ENCODE measurements around the gene ACD.
A peak's percentile ranks its signal among the peaks of the same experiment; 100 is the strongest.

The ACD gene

DNA sequence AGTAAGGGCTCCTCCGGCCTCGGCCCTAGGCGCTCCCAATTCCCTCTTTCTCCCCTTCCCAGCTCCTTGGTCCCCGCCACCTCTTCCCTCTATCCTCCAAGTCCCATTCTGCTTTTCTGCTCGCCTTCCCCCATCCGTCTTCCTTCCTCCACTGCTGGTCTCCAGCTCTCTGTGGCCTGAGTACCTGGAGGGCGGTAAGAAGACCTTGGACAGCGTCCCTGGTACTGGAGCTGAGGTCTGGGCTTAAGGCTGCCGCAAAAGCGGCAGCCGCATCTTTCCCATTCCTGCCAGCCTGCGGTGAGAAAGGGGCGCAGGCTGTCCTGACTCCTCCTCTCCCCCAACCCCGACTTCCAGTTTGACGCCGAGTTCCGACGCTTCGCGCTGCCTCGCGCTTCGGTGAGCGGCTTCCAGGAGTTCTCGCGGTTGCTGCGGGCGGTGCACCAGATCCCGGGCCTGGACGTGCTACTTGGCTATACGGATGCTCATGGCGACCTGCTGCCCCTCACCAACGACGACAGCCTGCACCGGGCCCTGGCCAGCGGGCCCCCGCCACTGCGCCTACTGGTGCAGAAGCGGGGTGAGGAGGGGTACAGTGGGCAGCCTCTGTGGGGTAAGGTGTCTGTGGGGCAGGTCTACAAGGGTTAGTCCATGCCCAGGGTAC, 1.2 kb upstream of the ACD start:
- DNase-seq, result peak; percentile 52

DNA sequence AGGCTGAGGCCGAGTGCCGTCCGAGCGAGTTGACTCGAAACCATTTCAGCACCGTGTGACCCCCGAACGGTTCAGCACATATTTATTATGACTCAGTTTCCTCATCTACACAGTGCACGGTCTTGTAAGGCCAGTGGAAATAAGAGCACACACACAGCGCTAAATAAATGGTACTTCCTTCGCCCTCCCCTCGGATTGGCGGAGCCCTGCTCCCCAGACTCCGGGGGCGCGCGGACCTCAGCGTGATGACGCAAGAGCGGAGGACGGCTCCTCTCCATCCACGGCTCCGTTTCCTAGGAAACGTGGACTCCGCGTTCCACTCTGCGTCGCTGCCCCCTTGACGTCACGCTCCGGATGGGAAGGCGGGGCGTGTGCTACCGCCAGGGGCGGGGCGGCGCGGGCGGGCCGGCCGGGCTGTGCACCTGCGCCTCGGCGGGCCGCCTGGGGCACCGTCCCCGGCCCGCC, 536 bp upstream of the ACD start, which contains the start of gene PARD6A:
PARD6A (plus strand) TSS at position 397 of the 465 bp plus-strand sequence. CDS start 79 bp downstream, outside the sequence.
- DNase-seq, result peak; percentile 81

DNA sequence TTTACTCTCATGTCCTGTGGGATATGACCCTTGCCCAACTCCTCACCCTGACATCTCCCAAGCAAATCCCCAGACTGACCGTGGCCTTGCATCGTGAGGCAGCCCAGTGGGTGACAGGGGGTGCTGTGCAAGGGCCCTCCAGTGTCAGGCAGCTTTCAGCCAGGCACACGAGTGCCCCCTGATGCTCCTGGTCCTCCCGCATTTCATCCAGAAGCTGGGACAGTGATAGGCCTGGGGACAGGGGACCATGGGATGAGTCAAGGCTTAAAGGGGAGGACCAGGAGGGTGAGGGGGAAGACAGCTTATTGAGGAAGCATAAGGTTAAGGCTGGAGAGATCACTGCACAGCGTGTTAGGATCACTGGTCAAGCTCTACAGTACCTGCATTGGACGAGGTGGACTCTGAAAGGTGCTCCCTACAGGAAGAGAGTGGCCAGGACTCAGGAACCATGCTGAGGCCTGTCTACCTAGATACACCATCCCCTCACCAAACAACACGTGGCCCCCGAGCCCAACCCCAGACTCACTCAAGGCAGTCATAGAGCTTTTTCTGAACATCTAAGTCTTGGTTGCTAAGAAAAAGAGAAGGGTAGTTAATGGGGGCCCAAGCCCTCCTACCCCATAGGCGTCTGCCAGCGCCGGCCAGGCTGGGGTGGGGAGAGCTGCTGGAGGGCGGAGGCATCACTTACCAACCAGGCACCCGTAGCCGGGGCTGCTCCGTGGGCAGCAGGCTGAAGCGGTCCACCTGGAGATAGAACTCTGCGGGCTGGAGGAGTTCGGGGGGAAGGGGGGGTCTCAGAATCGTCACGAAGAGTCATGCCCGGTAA, 998 bp downstream of the ACD start:
- DNase-seq, result no peak

- no peak for DNase-seq
Observed at GRCh38 chr16:67657751-67658518, 2.1 kb downstream of the ACD start.

- no peak for DNase-seq
Observed at GRCh38 chr16:67657017-67657608, 2.9 kb downstream of the ACD start.

DNA sequence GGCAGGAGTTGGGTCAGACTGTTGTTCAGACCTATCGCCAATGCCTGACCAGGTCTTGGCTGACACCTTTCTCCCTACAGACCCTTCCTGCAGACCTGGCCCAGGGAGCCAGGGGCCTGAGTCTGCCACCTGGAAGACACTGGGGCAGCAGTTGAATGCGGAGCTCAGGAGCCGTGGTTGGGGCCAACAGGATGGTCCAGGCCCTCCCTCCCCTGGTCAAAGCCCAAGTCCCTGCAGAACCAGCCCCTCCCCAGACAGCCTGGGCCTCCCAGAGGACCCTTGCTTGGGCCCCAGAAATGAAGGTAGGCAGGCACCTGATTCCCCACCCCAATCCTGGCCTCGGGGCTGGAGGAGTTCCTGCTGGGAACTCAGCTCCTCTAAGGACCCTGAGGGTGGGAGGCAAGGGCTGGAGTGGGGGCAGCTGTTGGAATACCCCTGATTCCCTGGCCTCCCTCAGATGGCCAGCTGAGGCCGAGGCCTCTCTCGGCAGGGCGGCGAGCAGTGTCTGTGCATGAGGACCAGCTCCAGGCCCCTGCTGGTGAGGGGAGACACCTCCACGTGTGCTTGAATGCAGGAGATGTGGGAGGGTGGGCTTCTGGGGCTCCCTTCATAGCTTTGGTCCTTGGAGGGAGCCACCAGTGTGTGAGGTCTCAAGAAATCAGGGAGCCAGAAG, 3.6 kb downstream of the ACD start:
- no peak for DNase-seq

DNA sequence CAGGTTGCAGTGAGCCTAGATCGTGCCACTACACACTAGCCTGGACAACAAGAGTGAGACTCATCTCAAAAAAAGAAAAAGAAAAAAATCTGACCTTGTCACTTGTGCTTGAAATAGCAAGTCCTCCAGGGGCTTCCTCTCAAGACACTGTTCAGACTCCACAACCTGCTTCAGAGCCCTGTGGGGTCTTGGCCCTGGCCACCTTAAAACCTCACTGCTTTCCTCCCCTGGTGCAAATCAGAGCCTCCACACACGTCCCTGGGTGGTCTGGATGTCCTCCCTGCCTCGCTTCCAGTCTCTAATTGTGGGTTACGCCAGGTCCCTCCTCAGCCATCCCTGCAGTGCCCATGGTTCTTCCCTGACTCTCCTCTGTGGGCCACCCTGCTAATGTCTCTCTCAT, 4.7 kb downstream of the ACD start:
- no peak for DNase-seq

DNA sequence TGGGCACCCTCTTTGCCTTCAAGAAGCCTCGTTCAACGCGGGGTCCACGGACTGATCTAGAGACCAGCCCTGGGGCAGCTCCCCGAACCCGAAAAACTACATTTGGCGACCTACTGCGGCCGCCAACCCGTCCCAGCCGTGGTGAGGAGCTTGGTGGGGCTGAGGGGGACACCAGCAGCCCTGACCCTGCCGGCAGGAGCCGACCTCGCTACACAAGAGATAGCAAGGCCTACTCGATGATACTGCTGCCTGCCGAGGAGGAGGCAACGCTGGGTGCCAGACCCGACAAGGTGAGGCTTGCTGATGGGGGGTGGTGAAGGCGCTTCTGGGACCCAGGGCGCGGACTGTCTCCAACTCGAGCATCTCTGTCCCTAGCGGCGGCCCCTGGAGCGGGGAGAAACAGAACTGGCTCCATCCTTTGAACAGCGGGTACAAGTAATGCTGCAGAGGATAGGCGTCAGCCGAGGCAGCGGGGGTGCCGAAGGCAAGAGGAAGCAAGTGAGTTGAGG, 5.6 kb downstream of the ACD start:
- no peak for DNase-seq

GRCh38 chr16:67653789-67654402, 6.2 kb downstream of the ACD start:
- DNase-seq, result no peak

GRCh38 chr16:67653128-67653788, 6.8 kb downstream of the ACD start:
- DNase-seq, result no peak

- DNase-seq, result no peak
Observed at GRCh38 chr16:67652578-67653127, 7.4 kb downstream of the ACD start.

- DNase-seq, result no peak
Observed at GRCh38 chr16:67651847-67652246, 8.2 kb downstream of the ACD start.

DNA sequence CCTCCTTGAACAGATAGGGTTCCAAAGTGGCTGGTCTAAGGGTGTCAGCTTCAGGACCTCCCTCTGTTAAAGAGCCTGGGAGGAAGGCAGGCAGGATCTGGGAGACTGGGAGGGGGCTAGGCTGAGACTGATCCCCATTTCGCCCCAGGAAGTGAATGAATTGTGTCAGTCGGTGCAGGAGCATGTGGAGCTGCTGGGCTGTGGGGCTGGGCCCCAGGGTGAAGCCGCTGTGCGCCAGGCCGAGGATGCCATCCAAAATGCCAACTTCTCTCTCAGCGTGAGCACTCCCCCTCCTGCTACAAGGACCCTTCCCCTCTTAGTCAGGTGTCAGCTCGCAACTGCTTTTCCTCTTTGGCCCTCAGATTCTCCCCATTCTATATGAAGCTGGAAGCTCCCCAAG, 9.0 kb downstream of the ACD start:
- DNase-seq, result no peak

GRCh38 chr16:67650023-67650422, 10.0 kb downstream of the ACD start:
- DNase-seq, result no peak

GRCh38 chr16:67649494-67649931, 10.5 kb downstream of the ACD start:
- no peak for DNase-seq

DNA sequence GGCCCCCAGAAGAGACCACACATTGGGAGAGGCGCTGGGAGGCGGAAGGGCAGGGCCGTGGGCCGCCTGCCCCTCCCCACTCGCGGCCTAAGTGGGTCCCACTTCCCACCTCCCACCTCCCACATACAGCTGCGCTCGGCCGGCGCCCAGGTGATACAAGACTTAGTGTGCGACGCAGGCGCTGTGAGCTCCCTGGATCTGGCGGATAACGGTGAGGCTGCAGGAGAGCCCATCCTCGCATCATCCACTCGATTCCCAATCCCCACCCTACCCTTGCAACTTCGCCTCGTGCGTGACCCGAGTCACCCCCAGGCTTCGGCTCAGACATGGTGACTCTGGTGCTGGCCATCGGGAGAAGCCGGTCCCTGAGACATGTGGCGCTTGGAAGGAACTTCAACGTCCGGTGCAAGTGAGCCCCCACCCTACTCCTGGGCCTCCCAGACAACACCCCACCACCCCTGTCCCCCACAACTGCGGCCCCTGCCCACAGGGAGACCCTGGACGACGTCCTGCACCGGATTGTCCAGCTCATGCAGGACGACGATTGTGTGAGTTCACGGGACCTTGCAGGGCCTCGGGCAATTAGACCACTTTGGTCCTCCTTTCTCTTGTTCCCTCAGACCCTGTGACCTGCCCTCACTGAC, 11.2 kb downstream of the ACD start:
- DNase-seq, result no peak

DNA sequence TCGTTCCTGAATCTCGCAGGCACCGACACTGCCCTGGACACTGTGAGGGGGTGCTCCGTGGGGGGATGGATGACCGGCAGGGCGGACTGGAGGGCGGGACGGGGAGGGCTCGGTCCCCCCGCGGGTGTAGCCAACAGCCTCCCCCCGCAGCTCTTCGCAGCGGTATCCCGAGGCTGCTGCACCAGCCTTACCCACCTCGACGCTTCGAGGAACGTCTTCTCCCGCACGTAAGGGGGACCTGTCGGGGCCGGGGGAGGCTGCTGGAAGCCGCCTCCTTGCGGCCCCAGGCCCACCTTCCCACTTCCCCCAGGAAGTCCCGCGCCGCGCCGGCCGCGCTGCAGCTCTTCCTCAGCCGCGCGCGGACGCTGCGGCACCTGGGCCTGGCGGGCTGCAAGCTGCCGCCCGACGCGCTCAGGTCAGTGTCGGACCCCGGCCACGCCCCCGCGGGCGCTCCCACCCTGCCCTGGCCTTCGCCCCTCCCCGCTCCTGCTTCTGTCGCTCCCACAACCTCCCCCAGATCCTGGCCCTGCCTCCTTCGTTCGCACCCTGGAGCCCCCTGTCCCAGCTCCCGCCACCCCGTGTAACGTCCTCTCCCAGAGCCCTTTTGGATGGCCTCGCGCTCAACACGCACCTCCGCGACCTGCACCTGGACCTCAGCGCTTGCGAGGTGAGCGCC, 11.8 kb downstream of the ACD start:
- DNase-seq, result no peak

- no peak for DNase-seq
Observed at GRCh38 chr16:67647681-67648080, 12.4 kb downstream of the ACD start.

DNA sequence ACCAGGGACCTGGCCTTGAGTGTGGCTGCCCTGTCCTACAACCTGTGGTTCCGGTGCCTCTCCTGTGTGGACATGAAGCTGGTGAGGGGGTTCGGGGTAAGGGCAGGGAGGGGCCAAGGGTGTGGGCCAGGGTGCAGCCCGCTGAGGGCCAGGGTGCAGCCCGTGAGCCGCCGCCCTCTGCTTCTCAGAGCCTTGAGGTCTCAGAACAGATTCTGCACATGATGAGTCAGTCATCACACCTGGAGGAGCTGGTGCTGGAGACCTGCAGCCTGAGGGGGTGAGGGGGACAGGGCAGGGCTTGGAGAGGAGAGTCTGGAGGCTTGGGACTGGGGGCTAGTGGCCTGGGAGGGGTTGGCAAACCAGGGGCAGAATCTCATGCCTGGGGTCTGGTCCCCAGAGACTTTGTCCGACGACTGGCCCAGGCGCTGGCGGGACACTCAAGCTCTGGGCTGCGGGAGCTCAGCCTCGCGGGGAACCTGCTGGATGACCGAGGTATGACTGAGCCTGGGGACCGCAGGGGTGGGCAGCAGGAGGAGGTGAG, 12.9 kb downstream of the ACD start:
- no peak for DNase-seq
